CD4-positive, alpha-beta T cell treated with Interleukin-4 for 4 hours (primary cell): ENCODE measurements around the gene WASHC3.
"Not testable (repeated sequence)": the region's sequence is repeated elsewhere in the genome, so short reads cannot be mapped to it uniquely, and the experiment has no call there.

Source experiments
- DNase-seq: peaks from one replicate; pipeline ENCODE4 v3.0.0-alpha.2; 2020

The WASHC3 gene

GRCh38 chr12:102061560-102062418 is at the start of gene WASHC3:
Gene WASHC3, minus strand, starts transcription at chr12:102061991. Its CDS starts 29 bp downstream, at chr12:102061962.
- DNase-seq: peak; percentile 95

DNA sequence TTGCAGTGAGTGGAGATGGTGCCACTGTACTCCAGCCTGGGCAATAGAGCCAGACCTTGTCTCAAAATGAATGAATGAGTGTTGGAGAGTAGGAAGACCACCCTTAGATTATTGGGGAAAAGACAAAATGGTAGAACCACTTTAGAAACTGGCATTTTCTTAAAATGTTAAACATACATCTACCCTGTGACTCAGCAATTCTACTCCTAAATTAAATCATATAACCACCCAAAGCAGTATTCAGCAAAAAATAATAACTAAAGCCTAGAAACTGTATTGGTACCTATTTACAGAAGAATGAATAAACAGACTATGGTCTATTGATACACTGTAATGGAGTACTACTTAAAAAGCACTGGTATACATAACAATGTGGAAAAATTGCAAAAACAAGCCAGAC is 49.0 kb upstream of the WASHC3 start:
- no peak for DNase-seq

GRCh38 chr12:102107970-102108369 is 46.2 kb upstream of the WASHC3 start:
- no peak for DNase-seq

GRCh38 chr12:102106905-102107304 is 45.1 kb upstream of the WASHC3 start:
- no peak for DNase-seq

GRCh38 chr12:102096855-102097254 is 35.1 kb upstream of the WASHC3 start:
- no peak for DNase-seq

GRCh38 chr12:102095677-102096263 is 34.0 kb upstream of the WASHC3 start:
- no peak for DNase-seq

DNA sequence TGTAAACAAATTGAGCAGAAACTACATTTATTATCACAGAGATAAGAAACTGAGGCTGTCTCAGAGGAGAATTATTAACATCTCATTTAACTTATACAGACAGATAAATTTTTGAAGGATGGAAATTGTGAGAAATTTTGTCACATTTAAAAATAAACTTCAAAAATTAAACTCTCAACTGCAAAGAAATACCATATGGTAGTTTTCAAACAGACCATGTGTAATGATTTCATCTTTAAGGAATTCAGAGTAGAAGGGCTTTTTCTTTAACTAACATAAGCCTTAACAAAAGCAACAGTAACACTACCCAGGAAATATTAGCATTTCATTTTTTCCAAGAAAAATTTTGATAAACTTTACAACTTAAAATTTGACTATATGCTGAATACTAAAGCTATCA is 31.5 kb upstream of the WASHC3 start:
- DNase-seq: no peak

DNA sequence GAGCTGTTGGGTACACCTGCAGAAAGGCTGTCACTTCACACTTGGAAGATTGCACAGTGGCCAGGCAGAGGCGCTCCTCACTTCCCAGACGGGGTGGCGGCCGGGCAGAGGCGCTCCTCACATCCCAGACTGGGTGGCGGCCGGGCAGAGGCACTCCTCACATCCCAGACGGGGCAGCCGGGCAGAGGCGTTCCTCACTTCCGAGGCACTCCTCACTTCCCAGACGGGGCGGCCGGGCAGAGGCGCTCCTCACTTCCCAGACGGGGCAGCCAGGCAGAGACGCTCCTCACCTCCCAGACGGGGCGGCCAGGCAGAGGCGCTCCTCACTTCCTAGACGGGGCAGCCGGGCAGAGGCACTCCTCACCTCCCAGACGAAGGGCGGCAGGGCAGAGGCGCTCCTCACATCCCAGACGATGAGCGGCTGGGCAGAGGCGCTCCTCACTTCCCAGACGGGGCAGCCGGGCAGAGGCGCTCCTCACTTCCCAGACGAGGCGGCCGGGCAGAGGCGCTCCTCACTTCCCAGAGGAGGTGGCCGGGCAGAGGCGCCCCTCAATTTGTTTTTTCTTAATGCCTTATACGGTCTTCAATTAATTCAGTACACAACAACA is 27.5 kb upstream of the WASHC3 start:
- DNase-seq: not testable (repeated sequence)

DNA sequence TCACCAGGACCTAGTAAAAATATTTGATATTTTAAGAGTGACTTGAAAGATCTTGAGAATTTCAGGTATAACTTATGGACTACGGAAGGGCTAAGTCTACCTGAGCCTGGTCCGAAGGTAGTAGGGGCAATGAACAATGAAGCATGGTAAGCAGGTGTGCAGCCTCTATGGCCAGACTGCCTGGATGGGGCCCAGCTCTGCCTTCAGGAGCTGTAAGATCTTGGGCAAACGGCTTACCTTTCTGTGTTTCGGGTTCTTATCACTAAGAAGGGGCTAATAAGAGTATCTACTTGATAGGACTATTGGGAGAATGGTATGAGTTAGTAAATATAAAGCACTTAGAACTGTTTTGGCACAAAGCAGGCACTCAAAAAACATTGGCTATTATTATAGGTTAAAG is 19.1 kb upstream of the WASHC3 start:
- DNase-seq: no peak

DNA sequence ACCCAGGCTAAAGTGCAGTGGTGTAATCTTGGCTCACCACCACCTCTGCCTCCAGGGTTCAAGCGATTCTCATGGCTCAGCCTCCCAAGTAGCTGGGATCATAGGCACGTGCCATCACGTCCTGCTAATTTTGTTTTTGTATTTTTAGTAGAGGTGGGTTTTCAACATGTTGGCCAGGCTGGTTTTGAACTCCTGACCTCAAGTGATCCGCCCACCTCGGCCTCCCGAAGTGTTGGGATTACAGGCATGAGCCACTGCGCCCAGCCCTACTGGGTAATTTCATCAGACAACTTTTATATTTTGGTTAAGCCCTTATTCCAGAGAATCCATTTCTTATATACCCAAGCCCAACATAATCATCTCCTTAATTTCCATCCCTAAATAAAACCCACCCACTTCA is 10.3 kb upstream of the WASHC3 start:
- not testable (repeated sequence) for DNase-seq

DNA sequence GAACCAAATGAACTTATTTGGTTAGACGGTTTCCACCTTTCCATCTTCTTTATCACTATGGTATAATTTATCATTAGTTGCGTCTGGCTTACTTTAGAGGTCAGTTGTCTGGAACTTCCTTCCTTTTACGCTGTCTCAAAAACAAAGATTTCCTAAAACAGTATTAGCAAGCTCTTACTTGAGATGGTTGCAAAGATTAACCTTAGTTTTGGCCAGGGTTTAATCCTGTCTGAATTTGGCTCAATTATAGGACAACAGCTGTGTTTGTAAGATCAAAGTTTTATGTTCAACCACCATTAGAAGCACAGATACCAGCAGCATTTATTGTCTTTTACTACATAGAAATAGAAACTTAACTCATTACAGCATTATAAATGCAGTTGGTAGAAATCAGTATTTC is 7.9 kb upstream of the WASHC3 start:
- DNase-seq: no peak

DNA sequence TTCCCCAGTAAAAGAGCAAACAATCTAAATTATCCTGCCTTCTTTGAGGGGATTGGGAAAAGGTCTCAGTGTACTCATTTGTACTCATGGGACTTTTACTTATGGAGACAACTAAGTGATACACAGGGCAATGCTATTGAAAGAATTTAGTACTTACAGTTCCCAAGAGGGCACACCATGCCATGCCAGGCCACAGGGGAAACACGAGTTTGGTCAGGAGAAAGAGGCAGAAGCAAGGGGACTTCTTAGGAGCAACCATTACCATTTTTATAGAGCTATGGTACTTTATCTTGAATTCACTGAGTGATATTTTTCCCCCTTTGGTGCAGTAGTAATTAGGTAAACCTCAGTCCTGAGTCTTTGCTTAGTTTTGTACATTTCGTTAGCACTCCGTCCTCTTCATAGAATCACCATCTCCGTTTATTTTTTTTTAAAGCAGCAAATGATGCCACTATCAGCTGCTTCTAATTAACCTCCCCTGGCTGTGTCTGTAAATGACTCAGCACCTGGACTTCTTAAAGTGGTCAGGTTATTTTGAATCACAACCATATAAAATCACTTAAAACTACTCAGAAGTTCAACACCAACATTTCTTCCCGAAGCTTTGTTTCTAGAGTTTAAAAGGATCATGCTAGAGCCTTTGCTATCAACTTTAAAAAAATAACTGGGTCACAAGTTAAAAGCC is 5.9 kb upstream of the WASHC3 start:
- DNase-seq: no peak

DNA sequence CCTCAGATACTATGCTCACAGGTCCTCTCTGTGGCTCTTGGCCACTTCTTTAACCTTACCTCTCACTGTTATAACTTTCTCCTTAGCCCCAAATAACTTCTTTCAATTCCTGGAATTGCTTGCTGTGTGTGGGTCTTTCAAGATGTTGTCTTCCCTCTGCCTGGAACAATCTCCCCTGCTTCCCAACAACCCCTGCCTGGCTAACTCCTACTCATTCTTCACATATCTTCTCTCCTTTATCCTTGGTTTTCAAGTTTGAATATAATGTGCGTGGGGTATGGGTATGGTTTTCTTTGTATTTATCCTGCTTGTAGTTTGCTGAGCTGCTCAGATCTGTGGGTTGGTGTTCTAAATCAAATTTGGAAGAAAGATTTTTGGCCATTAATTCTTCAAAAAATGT is 2.7 kb upstream of the WASHC3 start:
- no peak for DNase-seq

- DNase-seq: no peak
Measured at GRCh38 chr12:102063069-102063468, 1.3 kb upstream of the WASHC3 start.

GRCh38 chr12:102062419-102062806 is 622 bp upstream of the WASHC3 start:
- DNase-seq: no peak

- DNase-seq: peak; percentile 73
Measured at GRCh38 chr12:102061096-102061559, 663 bp downstream of the WASHC3 start.

- peak; percentile 82 for DNase-seq
Measured at GRCh38 chr12:102059343-102059742, 2.4 kb downstream of the WASHC3 start.

DNA sequence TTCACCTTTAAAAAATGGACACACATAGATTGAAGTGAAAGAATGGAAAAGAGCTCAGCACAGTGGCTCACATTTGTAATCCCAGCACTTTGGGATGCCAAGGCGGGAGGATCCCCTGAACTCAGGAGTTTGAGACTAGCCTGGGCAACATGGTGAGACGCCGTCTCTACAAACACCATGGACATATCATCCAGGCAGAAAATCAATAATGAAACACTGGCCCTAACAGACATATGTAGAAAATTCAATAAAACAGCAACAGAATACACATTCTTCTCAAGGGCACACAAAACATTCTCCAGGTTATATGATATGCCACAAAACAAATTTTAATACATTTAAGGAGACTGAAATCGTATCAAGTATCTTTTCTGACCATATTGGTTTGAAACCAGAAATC is 7.4 kb downstream of the WASHC3 start:
- DNase-seq: no peak

DNA sequence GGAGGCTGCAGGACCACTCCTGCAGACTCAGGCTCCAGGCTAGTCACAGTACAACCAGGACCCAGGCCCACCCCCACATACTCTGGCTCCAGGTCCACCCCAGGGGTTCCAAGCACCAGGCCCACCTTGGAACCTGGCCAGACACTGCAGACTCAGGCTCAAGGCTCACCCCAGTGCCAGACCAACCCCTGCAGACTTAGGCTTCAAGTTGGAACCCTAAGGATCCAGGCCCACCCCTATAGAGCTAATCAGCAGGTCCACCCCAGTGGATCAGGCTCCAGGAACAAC is 8.8 kb downstream of the WASHC3 start:
- DNase-seq: no peak

DNA sequence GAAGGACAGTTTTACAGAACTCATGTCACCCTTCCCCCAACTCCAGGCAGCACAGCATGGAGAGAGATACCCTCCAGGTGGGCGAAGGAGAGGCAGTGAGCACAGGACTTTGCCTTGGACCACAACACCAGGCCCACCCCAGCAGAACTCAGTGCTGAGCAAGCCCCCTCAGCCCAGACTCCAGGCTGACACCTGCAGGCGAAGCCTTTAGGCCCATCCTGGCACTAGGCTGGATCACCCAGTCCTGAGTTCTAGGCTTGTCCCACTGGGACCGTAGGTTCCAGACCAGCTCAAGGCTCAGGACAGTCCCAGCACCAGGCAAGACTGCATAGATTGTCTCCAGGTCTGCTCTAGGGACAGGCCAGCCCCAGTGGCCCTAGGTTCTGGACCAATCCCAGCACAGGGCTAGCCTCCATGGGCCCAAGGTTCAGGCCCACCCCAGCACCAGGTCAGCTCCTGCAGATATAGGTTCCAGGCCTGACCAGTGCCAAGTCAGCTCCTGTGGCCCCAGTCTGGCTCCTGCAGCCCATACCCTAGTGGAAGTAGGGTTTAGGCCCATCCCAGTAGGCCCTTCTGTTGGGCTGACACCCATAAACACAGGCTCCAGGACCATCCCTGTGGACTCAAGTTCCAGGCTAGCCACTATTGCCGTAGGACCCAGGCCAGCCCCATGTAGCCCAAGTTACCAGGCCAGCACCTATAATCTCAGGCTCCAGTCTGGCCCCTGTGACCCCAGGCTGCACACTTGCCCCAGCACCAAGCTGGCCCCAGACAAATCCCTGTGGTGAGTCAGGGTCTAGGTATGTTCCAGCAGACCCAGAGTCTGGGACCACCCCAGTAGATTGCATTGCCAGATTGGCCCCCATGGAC is 9.4 kb downstream of the WASHC3 start:
- DNase-seq: no peak

- DNase-seq: no peak
Measured at GRCh38 chr12:102051431-102051965, 10.3 kb downstream of the WASHC3 start.
